Measurements from ENCODE around the gene ACVRL1. TPM values are rescaled to one million over a fixed set of nuclear protein-coding genes. Genes with fewer than 3 reads are reported as not detected.
A peak's percentile ranks its signal among the peaks of the same experiment; 100 is the strongest.

Gene ACVRL1
- total and polyA plus RNA-seq, 2 donors = 8.9 to 14.9 TPM

DNA sequence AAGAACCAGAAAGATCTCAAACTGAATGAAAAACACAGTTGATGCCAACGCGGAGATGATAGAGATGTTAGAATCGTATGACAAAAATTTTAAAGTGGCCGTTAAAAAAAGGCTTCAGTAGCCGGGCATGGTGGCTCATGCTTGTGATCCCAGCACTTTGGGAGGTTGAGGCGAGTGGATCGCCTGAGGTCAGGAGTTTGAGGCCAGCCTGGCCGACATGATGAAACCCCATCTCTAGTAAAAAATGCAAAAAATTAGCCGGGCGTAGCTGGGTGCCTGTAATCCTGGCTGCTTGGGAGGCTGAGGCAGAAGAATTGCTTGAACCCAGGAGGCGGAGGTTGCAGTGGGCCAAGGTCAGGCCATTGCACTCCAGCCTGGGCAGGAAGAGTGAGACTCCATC lies 5.4 kb upstream of the ACVRL1 start:
- Histone ChIP-seq H3K9me3 (ENCODE audit: control insufficient read depth in 2 of 2, insufficient read depth in 1 of 2, low read length in 1 of 2) (no peaks in the 10 kb centered on the region), H3K36me3 (ENCODE audit: control insufficient read depth in 2 of 2, insufficient read depth in 2 of 2, low read length in 1 of 2) (no peaks in the 10 kb centered on the region), H3K27me3 (ENCODE audit: control insufficient read depth in 2 of 2, insufficient read depth in 1 of 2, low read length in 1 of 2) (peaks cover 15 to 17% of the 10 kb centered on the region in 2 donors), H3K27ac (ENCODE audit: low read depth in 1 of 2, low read length in 1 of 2) (no peak overlapping the region), H3K4me3 (ENCODE audit: low read length in 2 of 2) (no peak overlapping the region), H3K4me1 (ENCODE audit: control insufficient read depth in 2 of 2, insufficient read depth in 2 of 2, low read length in 2 of 2) (peaks cover 0 to 9% of the 10 kb centered on the region in 2 donors)
- no peak for DNase-seq (ENCODE audit: low read depth in 6 of 9, low spot score in 9 of 9)
- WGBS = 96% methylated on average over 11 of the region's 11 CpGs

DNA sequence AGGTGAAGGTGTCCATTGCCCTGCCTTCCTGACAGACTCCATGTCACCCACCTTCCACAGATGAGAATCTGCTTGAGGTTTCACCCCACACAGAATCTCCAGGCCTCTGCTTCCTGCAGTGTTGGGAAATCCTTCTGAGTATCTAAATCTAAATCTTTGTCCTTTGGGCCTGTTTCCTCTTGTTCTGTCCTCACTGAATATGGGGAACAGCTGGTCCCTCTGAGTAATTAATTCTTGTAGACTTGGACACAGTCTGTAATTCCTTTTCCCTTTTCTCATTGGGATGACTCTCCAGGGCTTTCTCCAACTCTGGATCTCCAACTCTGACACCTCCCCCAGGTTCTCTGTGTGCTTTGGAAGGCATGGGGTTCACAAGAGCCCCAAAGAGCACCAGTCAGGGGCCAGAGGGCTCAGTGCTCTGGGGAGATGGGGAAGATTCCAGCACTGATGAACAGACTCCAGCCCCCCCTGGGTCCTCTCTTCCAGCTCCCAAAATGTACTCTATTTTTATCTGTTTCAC lies 2.3 kb upstream of the ACVRL1 start:
- no peak overlapping the region for H3K4me3 ChIP-seq (ENCODE audit: low read length in 2 of 2)
- H3K36me3 ChIP-seq (ENCODE audit: control insufficient read depth in 2 of 2, insufficient read depth in 2 of 2, low read length in 1 of 2) = no peaks in the 10 kb centered on the region
- peak overlapping the region; percentile 38 to 43 for H3K27ac ChIP-seq (ENCODE audit: low read depth in 1 of 2, low read length in 1 of 2)
- H3K27me3 ChIP-seq (ENCODE audit: control insufficient read depth in 2 of 2, insufficient read depth in 1 of 2, low read length in 1 of 2) = peaks cover 29 to 43% of the 10 kb centered on the region in 2 donors
- peaks cover 0 to 9% of the 10 kb centered on the region in 2 donors for H3K4me1 ChIP-seq (ENCODE audit: control insufficient read depth in 2 of 2, insufficient read depth in 2 of 2, low read length in 2 of 2)
- no peaks in the 10 kb centered on the region for H3K9me3 ChIP-seq (ENCODE audit: control insufficient read depth in 2 of 2, insufficient read depth in 1 of 2, low read length in 1 of 2)
- DNase-seq (ENCODE audit: low read depth in 6 of 9, low spot score in 9 of 9) = no peak

DNA sequence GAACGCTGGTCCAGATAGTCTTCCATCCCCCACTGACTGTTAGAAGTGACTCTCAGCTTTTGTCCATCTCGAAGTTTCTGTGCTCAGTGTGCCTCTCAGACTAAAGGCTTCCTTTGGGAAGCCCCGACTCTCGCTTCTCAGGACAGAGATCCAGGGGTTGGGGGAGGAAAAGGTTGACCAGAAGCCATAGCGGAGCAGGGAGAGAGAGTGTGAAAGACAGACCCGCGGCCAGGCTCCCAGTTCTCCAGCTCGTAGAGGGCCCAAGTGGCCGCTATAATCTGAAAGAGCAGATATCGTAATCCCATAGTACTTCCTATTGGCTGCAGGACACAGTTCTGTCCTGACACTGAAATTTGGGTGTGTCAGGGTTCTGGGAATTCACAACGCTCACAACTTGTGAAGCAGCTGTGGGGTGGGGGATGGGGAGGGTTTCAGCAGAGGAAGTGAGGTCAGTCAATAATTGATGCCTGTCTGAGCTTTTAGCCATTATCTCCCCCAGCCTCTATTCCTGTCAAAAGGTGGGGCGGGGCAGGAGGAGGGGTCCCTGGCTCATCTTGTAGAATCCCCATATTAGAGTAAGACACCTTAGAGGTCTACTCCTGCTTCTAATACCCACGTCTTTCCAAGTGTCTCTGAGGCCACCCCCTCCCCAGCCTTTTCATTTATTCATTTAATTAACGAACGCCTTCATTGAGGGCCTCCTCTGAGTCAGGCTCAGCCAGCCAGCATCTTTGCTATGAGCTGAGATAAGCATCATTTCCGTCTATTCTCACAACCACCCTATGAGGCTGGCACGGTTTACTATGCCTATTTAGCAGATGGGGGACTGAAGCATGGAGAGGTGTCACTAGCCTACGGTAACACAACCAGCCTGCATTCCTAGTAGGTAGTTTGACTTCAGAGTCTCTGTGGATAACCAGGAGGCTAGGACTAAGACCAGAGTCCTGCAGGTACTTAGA lies 1.6 kb upstream of the ACVRL1 start:
- Histone ChIP-seq H3K27me3 (ENCODE audit: control insufficient read depth in 2 of 2, insufficient read depth in 1 of 2, low read length in 1 of 2) (peaks cover 29 to 50% of the 10 kb centered on the region in 2 donors), H3K36me3 (ENCODE audit: control insufficient read depth in 2 of 2, insufficient read depth in 2 of 2, low read length in 1 of 2) (no peaks in the 10 kb centered on the region), H3K27ac (ENCODE audit: low read depth in 1 of 2, low read length in 1 of 2) (peak overlapping the region; percentile 45 to 71), H3K9me3 (ENCODE audit: control insufficient read depth in 2 of 2, insufficient read depth in 1 of 2, low read length in 1 of 2) (no peaks in the 10 kb centered on the region), H3K4me3 (ENCODE audit: low read length in 2 of 2) (no peak overlapping the region), H3K4me1 (ENCODE audit: control insufficient read depth in 2 of 2, insufficient read depth in 2 of 2, low read length in 2 of 2) (peaks cover 0 to 9% of the 10 kb centered on the region in 2 donors)
- no peak for DNase-seq (ENCODE audit: low read depth in 6 of 9, low spot score in 9 of 9)
- 91% methylated on average over 18 of the region's 18 CpGs for WGBS

DNA sequence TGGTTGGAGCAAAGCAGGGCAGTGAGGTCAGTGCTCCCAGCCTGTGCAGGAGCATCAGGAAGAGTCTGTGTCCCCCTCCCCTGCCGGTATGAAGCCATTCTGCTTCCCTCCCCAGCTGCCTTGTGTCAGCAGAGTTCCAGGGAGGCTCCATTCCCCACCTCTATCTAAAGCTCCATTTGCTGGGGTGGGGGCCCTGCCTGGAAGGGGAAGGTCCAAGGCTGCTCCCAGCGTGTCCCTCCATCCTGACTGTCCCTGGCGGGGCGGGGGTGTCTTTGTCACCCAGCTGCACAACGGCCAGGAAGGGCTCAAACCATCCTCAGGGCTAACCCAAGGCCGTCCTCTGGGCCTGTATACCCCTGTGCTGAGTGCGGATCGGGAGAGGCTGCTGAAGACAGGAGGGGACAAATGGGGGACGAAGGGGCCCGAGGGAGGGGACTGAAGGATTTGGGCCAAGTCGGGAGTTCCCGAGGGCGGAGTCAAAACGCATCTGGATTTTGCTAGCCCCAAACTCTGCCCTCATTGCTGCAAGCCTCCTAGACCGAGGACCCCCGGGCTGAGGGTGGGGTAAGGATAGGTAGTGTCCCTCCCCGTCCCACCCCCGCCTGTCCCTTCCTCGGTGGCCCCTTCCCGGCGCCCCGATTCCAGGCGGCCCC lies 748 bp upstream of the ACVRL1 start:
- no peak for DNase-seq (ENCODE audit: low read depth in 6 of 9, low spot score in 9 of 9)
- 44% methylated on average over 23 of the region's 23 CpGs for WGBS

DNA sequence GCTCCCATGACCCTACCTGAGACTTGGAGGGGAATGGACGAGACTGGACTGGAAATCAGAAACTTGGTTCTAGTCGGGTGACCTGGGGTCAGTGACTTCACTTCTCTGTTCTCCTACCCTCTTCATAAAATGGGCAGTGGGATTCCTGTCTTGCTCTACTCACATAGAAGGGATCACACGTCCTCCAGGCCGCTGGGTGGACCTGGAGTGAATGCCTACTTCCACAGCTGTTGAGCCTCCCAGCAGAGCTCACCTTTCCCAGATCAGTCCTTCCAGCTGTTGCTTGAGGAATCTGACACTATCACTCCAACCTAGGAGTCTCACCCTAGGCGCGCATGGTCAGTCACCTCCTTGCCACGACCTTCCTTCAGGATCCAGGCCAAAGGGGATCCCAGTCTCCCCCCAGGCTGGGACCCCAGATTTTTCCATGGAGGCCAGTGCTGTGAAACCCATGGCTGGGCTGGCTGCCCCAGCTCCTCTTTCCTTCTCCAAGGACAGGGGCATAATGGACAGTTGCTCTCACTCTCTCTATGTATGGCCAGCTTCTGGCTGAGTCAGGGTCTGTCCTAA lies 637 bp downstream of the ACVRL1 start:
- DNase-seq (ENCODE audit: low read depth in 6 of 9, low spot score in 9 of 9) = no peak
- Histone ChIP-seq H3K4me1 (ENCODE audit: control insufficient read depth in 2 of 2, insufficient read depth in 2 of 2, low read length in 2 of 2) (peaks cover 0 to 9% of the 10 kb centered on the region in 2 donors), H3K4me3 (ENCODE audit: low read length in 2 of 2) (peak overlapping the region in 1 of 2 donors; percentile 16), H3K36me3 (ENCODE audit: control insufficient read depth in 2 of 2, insufficient read depth in 2 of 2, low read length in 1 of 2) (no peaks in the 10 kb centered on the region), H3K27ac (ENCODE audit: low read depth in 1 of 2, low read length in 1 of 2) (no peak overlapping the region), H3K9me3 (ENCODE audit: control insufficient read depth in 2 of 2, insufficient read depth in 1 of 2, low read length in 1 of 2) (no peaks in the 10 kb centered on the region), H3K27me3 (ENCODE audit: control insufficient read depth in 2 of 2, insufficient read depth in 1 of 2, low read length in 1 of 2) (peaks cover 29 to 54% of the 10 kb centered on the region in 2 donors)
- 94% methylated on average over 7 of the region's 7 CpGs for WGBS

More for the DNA sequence above, 748 bp upstream of the ACVRL1 start:
- Histone ChIP-seq H3K27me3 (ENCODE audit: control insufficient read depth in 2 of 2, insufficient read depth in 1 of 2, low read length in 1 of 2) (peaks cover 29 to 54% of the 10 kb centered on the region in 2 donors), H3K4me1 (ENCODE audit: control insufficient read depth in 2 of 2, insufficient read depth in 2 of 2, low read length in 2 of 2) (peaks cover 0 to 9% of the 10 kb centered on the region in 2 donors), H3K4me3 (ENCODE audit: low read length in 2 of 2) (no peak overlapping the region), H3K27ac (ENCODE audit: low read depth in 1 of 2, low read length in 1 of 2) (peak overlapping the region; percentile 23 to 71), H3K9me3 (ENCODE audit: control insufficient read depth in 2 of 2, insufficient read depth in 1 of 2, low read length in 1 of 2) (no peaks in the 10 kb centered on the region), H3K36me3 (ENCODE audit: control insufficient read depth in 2 of 2, insufficient read depth in 2 of 2, low read length in 1 of 2) (no peaks in the 10 kb centered on the region)

DNA sequence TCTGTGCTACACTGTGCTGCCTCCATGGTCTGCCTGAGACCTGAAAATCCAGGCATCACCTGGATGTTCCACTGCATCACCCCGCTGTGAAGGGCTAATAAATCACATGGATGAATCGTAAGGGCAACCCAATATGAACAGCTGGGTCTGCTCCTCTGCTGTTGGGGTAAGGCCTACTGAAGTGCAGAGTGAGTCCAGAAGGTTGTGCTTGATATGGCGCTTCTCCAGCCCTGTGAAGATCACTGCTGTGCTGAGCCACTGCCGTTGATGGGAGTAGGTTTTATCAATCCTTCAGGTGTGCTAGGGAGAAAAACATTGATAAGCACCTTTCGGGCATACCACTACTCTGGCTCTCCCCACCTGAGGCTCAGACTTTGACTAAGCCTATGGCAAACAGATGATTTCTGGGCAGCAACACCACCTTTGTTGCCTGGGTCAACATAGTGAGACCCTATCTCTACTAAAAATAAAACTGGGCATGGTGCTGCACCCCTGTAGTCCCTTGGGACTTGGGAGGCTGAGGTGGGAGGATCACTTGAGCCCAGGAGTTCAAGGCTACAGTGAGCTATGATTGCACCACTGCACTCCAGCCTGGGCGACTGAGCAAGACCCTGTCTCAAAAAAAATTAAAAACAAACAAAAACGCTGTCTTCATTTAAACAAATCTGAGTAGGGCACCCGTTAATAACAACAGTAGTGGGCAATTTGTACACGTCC lies 1.7 kb downstream of the ACVRL1 start:
- no peaks in the 10 kb centered on the region for H3K36me3 ChIP-seq (ENCODE audit: control insufficient read depth in 2 of 2, insufficient read depth in 2 of 2, low read length in 1 of 2)
- H3K27ac ChIP-seq (ENCODE audit: low read depth in 1 of 2, low read length in 1 of 2) = no peak overlapping the region
- no peaks in the 10 kb centered on the region for H3K9me3 ChIP-seq (ENCODE audit: control insufficient read depth in 2 of 2, insufficient read depth in 1 of 2, low read length in 1 of 2)
- WGBS = 93% methylated on average over 9 of the region's 9 CpGs
- DNase-seq (ENCODE audit: low read depth in 6 of 9, low spot score in 9 of 9) = no peak
- no peak overlapping the region for H3K4me3 ChIP-seq (ENCODE audit: low read length in 2 of 2)
- H3K27me3 ChIP-seq (ENCODE audit: control insufficient read depth in 2 of 2, insufficient read depth in 1 of 2, low read length in 1 of 2) = peaks cover 29 to 54% of the 10 kb centered on the region in 2 donors
- peaks cover 0 to 9% of the 10 kb centered on the region in 2 donors for H3K4me1 ChIP-seq (ENCODE audit: control insufficient read depth in 2 of 2, insufficient read depth in 2 of 2, low read length in 2 of 2)

DNA sequence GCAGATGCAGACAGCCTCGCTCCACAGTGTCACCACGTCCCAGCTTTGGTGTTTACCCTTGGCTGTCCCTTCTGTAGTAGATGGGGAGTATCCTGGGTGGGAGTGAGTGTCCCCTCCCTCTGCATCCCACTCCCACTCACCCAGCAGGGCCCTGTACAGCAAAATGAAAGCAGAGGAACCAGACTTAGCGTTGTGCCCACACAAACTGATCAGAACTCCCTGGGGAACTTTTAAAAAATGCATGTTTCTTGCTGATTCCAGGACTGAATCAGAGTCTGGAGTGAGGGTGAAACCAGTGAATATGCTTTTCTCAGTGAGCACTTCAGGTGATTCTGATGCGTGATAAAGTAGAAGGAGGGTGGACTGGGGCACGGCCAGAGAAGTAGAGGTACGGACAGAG lies 2.9 kb downstream of the ACVRL1 start:
- Histone ChIP-seq H3K9me3 (ENCODE audit: control insufficient read depth in 2 of 2, insufficient read depth in 1 of 2, low read length in 1 of 2) (no peaks in the 10 kb centered on the region), H3K4me3 (ENCODE audit: low read length in 2 of 2) (no peak overlapping the region), H3K27ac (ENCODE audit: low read depth in 1 of 2, low read length in 1 of 2) (no peak overlapping the region), H3K36me3 (ENCODE audit: control insufficient read depth in 2 of 2, insufficient read depth in 2 of 2, low read length in 1 of 2) (no peaks in the 10 kb centered on the region), H3K27me3 (ENCODE audit: control insufficient read depth in 2 of 2, insufficient read depth in 1 of 2, low read length in 1 of 2) (peaks cover 27 to 54% of the 10 kb centered on the region in 2 donors), H3K4me1 (ENCODE audit: control insufficient read depth in 2 of 2, insufficient read depth in 2 of 2, low read length in 2 of 2) (peaks cover 0 to 9% of the 10 kb centered on the region in 2 donors)
- DNase-seq (ENCODE audit: low read depth in 6 of 9, low spot score in 9 of 9) = no peak
- WGBS = 95% methylated on average over 6 of the region's 6 CpGs

DNA sequence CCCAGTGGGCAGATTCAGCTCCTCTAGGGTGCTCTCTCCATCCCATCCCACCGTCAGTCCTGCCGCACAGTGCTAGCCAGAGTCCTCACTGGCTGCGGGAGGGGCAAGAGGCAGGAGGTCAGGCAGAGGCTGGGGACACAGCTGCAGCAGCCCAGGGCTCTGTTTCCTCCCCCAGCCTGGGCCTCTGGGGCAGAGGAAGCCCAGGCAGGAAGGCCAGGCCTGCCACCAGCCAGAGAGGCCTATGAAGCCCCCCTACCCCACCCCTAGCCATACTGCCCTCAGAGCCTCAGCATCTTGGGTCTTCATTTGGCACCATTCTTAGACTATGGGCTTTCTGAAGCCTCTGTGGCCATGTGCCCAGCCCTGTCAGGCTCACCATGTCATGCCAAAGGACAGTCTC lies 3.4 kb downstream of the ACVRL1 start:
- Histone ChIP-seq H3K36me3 (ENCODE audit: control insufficient read depth in 2 of 2, insufficient read depth in 2 of 2, low read length in 1 of 2) (no peaks in the 10 kb centered on the region), H3K4me3 (ENCODE audit: low read length in 2 of 2) (no peak overlapping the region), H3K27ac (ENCODE audit: low read depth in 1 of 2, low read length in 1 of 2) (peak overlapping the region in 1 of 2 donors; percentile 15), H3K9me3 (ENCODE audit: control insufficient read depth in 2 of 2, insufficient read depth in 1 of 2, low read length in 1 of 2) (no peaks in the 10 kb centered on the region), H3K27me3 (ENCODE audit: control insufficient read depth in 2 of 2, insufficient read depth in 1 of 2, low read length in 1 of 2) (peaks cover 24 to 49% of the 10 kb centered on the region in 2 donors), H3K4me1 (ENCODE audit: control insufficient read depth in 2 of 2, insufficient read depth in 2 of 2, low read length in 2 of 2) (peaks cover 0 to 9% of the 10 kb centered on the region in 2 donors)
- WGBS = 65% methylated on average over 3 of the region's 3 CpGs
- DNase-seq (ENCODE audit: low read depth in 6 of 9, low spot score in 9 of 9) = no peak

Measured in thymus (tissue), 11 donors.